Osteocyte (in vitro differentiated cells): ENCODE results near the gene DPH6. TPM values are rescaled to one million over a fixed set of nuclear protein-coding genes. Genes with fewer than 3 reads are reported as not detected.

Experiments
- DNase-seq: peaks from one replicate; pipeline ENCODE4 v3.0.0; 2021; ENCODE audit warnings: mixed read lengths; ENCODE audit not compliant: unreplicated experiment; ENCODE audit errors: extremely low spot score
- H3K27ac Mint-ChIP-seq: one replicate; pipeline ENCODE4 v1.8.0; 2021; ENCODE audit warnings: mild to moderate bottlenecking, mixed read lengths; ENCODE audit not compliant: unreplicated experiment
- H3K27me3 Mint-ChIP-seq: one replicate; pipeline ENCODE4 v1.8.0; 2021; ENCODE audit warnings: mixed read lengths; ENCODE audit not compliant: unreplicated experiment
- H3K36me3 Mint-ChIP-seq: one replicate; pipeline ENCODE4 v1.8.0; 2021; ENCODE audit warnings: mixed read lengths; ENCODE audit not compliant: unreplicated experiment
- H3K4me1 Mint-ChIP-seq: one replicate; pipeline ENCODE4 v1.8.0; 2021; ENCODE audit warnings: mixed read lengths; ENCODE audit not compliant: unreplicated experiment
- H3K4me3 Mint-ChIP-seq: one replicate; pipeline ENCODE4 v1.8.0; 2021; ENCODE audit warnings: mild to moderate bottlenecking, moderate library complexity, mixed read lengths; ENCODE audit not compliant: unreplicated experiment
- H3K9me3 Mint-ChIP-seq: one replicate; pipeline ENCODE4 v1.8.0; 2021; ENCODE audit warnings: mixed read lengths; ENCODE audit not compliant: unreplicated experiment
- total RNA-seq: library from RNA; stranded (reverse); gene quantifications from 2 replicates; pipeline ENCODE4 v1.2.1, GENCODE V29; 2021
- TF ChIP-seq, protein P1 (sequence below): fragments of 200-600 bp; sonication (generic); IDR thresholded peaks from 2 replicates; pipeline ENCODE4 v1.5.0; 2021; ENCODE audit warnings: antibody characterized with exemption, mild to moderate bottlenecking, moderate library complexity

DPH6 gene
- total RNA-seq, 1 donor from 2014 or later: 14.3 TPM

DNA sequence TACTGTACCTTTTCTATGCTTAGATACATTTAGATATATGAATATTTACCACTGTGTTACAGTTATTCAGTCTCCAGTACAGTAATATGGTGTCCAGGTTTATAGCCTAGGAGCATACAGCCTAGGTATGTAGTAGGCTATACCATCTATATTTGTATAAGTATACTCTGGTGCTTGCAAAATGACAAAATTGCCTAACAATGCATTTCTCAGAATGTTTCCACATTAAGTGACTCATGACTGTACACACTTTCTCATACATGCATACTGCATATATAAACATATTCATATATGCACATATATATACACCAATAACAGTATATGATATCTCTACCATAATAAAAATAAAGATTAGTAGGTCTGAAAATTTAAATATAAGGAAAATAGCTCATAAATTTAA, 169.3 kb downstream of the DPH6 start:
- TF ChIP-seq, protein P1, sequence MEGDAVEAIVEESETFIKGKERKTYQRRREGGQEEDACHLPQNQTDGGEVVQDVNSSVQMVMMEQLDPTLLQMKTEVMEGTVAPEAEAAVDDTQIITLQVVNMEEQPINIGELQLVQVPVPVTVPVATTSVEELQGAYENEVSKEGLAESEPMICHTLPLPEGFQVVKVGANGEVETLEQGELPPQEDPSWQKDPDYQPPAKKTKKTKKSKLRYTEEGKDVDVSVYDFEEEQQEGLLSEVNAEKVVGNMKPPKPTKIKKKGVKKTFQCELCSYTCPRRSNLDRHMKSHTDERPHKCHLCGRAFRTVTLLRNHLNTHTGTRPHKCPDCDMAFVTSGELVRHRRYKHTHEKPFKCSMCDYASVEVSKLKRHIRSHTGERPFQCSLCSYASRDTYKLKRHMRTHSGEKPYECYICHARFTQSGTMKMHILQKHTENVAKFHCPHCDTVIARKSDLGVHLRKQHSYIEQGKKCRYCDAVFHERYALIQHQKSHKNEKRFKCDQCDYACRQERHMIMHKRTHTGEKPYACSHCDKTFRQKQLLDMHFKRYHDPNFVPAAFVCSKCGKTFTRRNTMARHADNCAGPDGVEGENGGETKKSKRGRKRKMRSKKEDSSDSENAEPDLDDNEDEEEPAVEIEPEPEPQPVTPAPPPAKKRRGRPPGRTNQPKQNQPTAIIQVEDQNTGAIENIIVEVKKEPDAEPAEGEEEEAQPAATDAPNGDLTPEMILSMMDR: no peak
- Mint-ChIP-seq H3K4me3 (no peak overlapping the region), H3K9me3 (no peaks in the 10 kb centered on the region), H3K36me3 (peaks cover 6% of the 10 kb centered on the region), H3K27me3 (no peaks in the 10 kb centered on the region), H3K4me1 (no peaks in the 10 kb centered on the region), H3K27ac (no peak overlapping the region)
- no peak for DNase-seq

DNA sequence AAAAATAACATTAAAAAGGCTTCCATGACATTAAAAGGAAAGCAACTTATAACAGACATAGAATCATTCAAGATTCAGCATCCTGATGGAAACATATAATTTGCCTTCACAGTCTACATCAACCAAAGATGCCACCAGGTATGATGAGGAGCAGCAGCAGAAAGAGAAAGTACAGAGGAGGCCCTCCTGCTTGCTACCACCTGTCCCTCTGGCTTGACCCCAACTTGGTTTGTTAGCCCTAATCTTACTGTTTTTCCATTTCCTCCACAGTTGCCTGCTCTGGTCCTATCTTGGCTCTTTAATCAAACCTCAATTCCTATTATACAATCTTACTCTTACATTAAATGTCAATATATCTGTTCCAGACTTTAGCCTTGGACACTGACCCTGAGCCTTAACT, 171.3 kb downstream of the DPH6 start:
- no peaks in the 10 kb centered on the region for H3K4me1 Mint-ChIP-seq
- no peak overlapping the region for H3K4me3 Mint-ChIP-seq
- no peaks in the 10 kb centered on the region for H3K27me3 Mint-ChIP-seq
- H3K36me3 Mint-ChIP-seq: peaks cover 12% of the 10 kb centered on the region
- no peak overlapping the region for H3K27ac Mint-ChIP-seq
- no peak for DNase-seq
- H3K9me3 Mint-ChIP-seq: no peaks in the 10 kb centered on the region
- TF ChIP-seq, protein P1: no peak

DNA sequence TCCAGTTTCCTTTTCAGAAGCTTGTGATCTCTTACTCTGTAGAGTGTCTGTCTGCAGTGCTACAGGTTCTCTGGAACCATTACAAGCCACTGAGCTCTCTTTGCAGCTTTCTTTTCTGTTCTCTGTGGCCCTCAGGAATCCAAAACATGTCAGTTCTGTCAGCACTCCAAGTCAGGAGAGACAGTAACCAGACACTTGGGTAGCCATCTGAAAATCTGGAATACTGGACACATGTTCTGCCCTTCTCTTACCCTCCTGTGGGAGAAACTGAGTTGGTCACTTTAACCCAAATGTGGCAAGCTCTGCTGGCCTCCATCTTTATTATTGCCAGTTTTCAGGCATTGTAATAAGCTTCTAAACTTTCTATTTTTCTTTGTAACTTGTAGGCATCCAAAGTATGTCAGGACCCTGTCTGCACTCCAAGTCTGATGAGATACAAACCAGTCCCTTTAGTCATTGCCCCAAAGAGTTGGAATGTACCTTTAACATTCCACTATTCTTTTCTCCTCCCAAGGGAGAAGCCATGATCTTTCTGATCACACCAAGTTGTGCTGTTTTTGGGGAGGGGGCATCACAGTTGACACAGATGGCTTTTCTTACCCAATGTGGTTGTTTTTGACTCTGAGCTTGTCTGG, 183.7 kb downstream of the DPH6 start:
- H3K4me3 Mint-ChIP-seq: no peak overlapping the region
- DNase-seq: no peak
- TF ChIP-seq, protein P1: no peak
- no peak overlapping the region for H3K27ac Mint-ChIP-seq
- peaks cover 40% of the 10 kb centered on the region for H3K9me3 Mint-ChIP-seq
- H3K36me3 Mint-ChIP-seq: peaks cover 7% of the 10 kb centered on the region
- peaks cover 6% of the 10 kb centered on the region for H3K4me1 Mint-ChIP-seq
- no peaks in the 10 kb centered on the region for H3K27me3 Mint-ChIP-seq

GRCh38 chr15:35358824-35359223, 187.1 kb downstream of the DPH6 start:
- peaks cover 2% of the 10 kb centered on the region for H3K36me3 Mint-ChIP-seq
- no peaks in the 10 kb centered on the region for H3K27me3 Mint-ChIP-seq
- TF ChIP-seq, protein P1: no peak
- H3K27ac Mint-ChIP-seq: no peak overlapping the region
- H3K4me3 Mint-ChIP-seq: no peak overlapping the region
- no peak for DNase-seq
- H3K9me3 Mint-ChIP-seq: peaks cover 43% of the 10 kb centered on the region
- peaks cover 6% of the 10 kb centered on the region for H3K4me1 Mint-ChIP-seq

- Mint-ChIP-seq H3K27me3 (no peaks in the 10 kb centered on the region), H3K4me1 (peaks cover 1% of the 10 kb centered on the region), H3K27ac (no peak overlapping the region), H3K4me3 (no peak overlapping the region), H3K9me3 (peaks cover 37% of the 10 kb centered on the region), H3K36me3 (peaks cover 2% of the 10 kb centered on the region)
- DNase-seq: no peak
- TF ChIP-seq, protein P1: no peak
These were observed 194.9 kb downstream of the DPH6 start for GRCh38 chr15:35351059-35351458.
